HepG2 (cell line): ENCODE results near the gene YEATS4. TPM values are rescaled to one million over a fixed set of nuclear protein-coding genes. Genes with fewer than 3 reads are reported as not detected.

Experiments used
- ATAC-seq: fragments of 200-7000 bp; cut with Tn5 transposase; 3 replicates; pipeline ENCODE4 v1.9.1; 2020; ENCODE audit warnings: mild to moderate bottlenecking, moderate library complexity
- BruUV-seq: library from RNA; stranded (reverse); fragments of 400-500 nt; replicated peaks from 2 replicates; lab custom pipeline; 2021; lab: Mats Ljungman, UMichigan
- CTCF ChIA-PET: fragments of 300-600 bp; formaldehyde crosslinking; extraction: SDS; loops from one replicate; lab custom pipeline; 2021; ENCODE audit warnings: low total read pairs, inconsistent platforms, low intra/inter-chr PET ratio; lab: Yijun Ruan, JAX
- POLR2A ChIA-PET: fragments of 350-600 bp; sonication (Branson Sonifier 250); formaldehyde crosslinking; loops from one replicate; lab custom pipeline; 2020; ENCODE audit warnings: antibody characterized with exemption, inconsistent platforms; lab: Yijun Ruan, JAX
- DNase-seq: peaks from one replicate; pipeline ENCODE4 v3.0.0-alpha.2; 2015; ENCODE audit warnings: low spot score
- FAIRE-seq: peaks from 3 replicates; lab custom pipeline; 2011; peaks lifted over from hg19 to GRCh38; lab: Jason Lieb, UNC
- H2AFZ ChIP-seq: one replicate; pipeline ENCODE4 v1.6.1; 2011; ENCODE audit warnings: low read length, inconsistent platforms
- H3K27ac ChIP-seq: fragments of 300-600 bp; 3 replicates; pipeline ENCODE4 v1.8.0; 2011; ENCODE audit warnings: mixed run types, mild to moderate bottlenecking, mixed read lengths, low read length, inconsistent platforms; ENCODE audit not compliant: insufficient read depth; ENCODE audit errors: extremely low read length
- H3K27me3 ChIP-seq, 2 experiments: fragments of 200-600 bp in 1 of 2; 2 replicates in 1 of 2; 3 replicates in 1 of 2; pipeline versions ENCODE4 v1.6.0 to v1.8.0; 2011; ENCODE audit warnings: low read length in 2 of 2, mild to moderate bottlenecking in 2 of 2, moderate library complexity in 2 of 2, inconsistent platforms in 1 of 2; ENCODE audit not compliant: insufficient read depth in 2 of 2, control insufficient read depth in 1 of 2
- H3K36me3 ChIP-seq, 2 experiments: fragments of 200-600 bp in 1 of 2; replicated peaks in 1 of 2; 2 replicates in 1 of 2; 3 replicates in 1 of 2; pipeline versions ENCODE4 v1.5.1 to v1.8.0; 2011; ENCODE audit warnings: low read length in 2 of 2, inconsistent platforms in 1 of 2; ENCODE audit not compliant: insufficient read depth in 2 of 2, control insufficient read depth in 1 of 2
- H3K4me1 ChIP-seq: 2 replicates; pipeline ENCODE4 v1.5.1; 2012; ENCODE audit warnings: low read length, inconsistent platforms; ENCODE audit not compliant: insufficient read depth
- H3K4me2 ChIP-seq: 2 replicates; pipeline ENCODE4 v1.6.0; 2011; ENCODE audit warnings: low read depth, low read length, inconsistent platforms
- H3K4me3 ChIP-seq, 3 experiments: fragments of 200-600 bp in 1 of 3; sonication (generic), shearing (Covaris generic) in 1 of 3; replicated peaks in 1 of 3; 2 replicates each; pipeline ENCODE4 v1.5.1; 2011 to 2016; ENCODE audit warnings: low read length in 3 of 3, inconsistent platforms in 2 of 3, low read depth in 2 of 3, mild to moderate bottlenecking in 2 of 3, control low read depth in 1 of 3, mixed read lengths in 1 of 3; ENCODE audit not compliant: insufficient read depth in 1 of 3
- H3K79me2 ChIP-seq: one replicate; pipeline ENCODE4 v1.6.1; 2011; ENCODE audit warnings: low read length, inconsistent platforms; ENCODE audit not compliant: insufficient read depth
- H3K9ac ChIP-seq: 2 replicates; pipeline ENCODE4 v1.6.0; 2011; ENCODE audit warnings: mild to moderate bottlenecking, low read depth, low read length, inconsistent platforms; ENCODE audit not compliant: insufficient read depth
- H3K9me3 ChIP-seq: 2 replicates; pipeline ENCODE4 v1.5.1; 2012; ENCODE audit warnings: mild to moderate bottlenecking, low read length
- H4K20me1 ChIP-seq: 2 replicates; pipeline ENCODE4 v1.6.0; 2011; ENCODE audit warnings: inconsistent platforms, mild to moderate bottlenecking, low read length, moderate library complexity; ENCODE audit not compliant: insufficient read depth
- MTA1 ChIP-seq: sonication (generic); formaldehyde crosslinking; IDR thresholded peaks from 2 replicates; pipeline ENCODE4 v1.4.0; 2020; ENCODE audit warnings: missing genetic modification reagents, mild to moderate bottlenecking, borderline replicate concordance
- RAD21 ChIP-seq: fragments of 450-650 bp; formaldehyde crosslinking; IDR thresholded peaks from 2 replicates; pipeline ENCODE4 v1.5.0; 2020; ENCODE audit warnings: mild to moderate bottlenecking
- RAD51 ChIP-seq: fragments of 450-650 bp; IDR thresholded peaks from 2 replicates; pipeline ENCODE4 v1.6.1; 2016; ENCODE audit warnings: borderline replicate concordance
- REPIN1 ChIP-seq: sonication (generic); formaldehyde crosslinking; IDR thresholded peaks from 2 replicates; pipeline ENCODE4 v1.8.0; 2022; ENCODE audit warnings: missing genetic modification reagents, low read depth, mild to moderate bottlenecking, borderline replicate concordance
- SKI ChIP-seq: fragments of 450-650 bp; IDR thresholded peaks from one replicate; pipeline ENCODE4 v1.6.1; 2018; ENCODE audit warnings: mild to moderate bottlenecking; ENCODE audit not compliant: partially characterized antibody
- SMARCC2 ChIP-seq: fragments of 450-650 bp; IDR thresholded peaks from 2 replicates; pipeline ENCODE4 v1.6.1; 2017; ENCODE audit warnings: antibody characterized with exemption, mild to moderate bottlenecking
- TEAD3 ChIP-seq: optimal IDR thresholded peaks from 2 replicates; pipeline ENCODE3; 2016; ENCODE audit warnings: borderline replicate concordance
- ZNF788 ChIP-seq: sonication (generic); formaldehyde crosslinking; IDR thresholded peaks from 2 replicates; pipeline ENCODE4 v1.5.0; 2020; ENCODE audit warnings: mild to moderate bottlenecking, missing genetic modification reagents, borderline replicate concordance
- ZSCAN9 ChIP-seq: IDR thresholded peaks from 2 replicates; pipeline ENCODE4 v1.6.1; 2016; ENCODE audit warnings: borderline replicate concordance
- WGBS: methylation state at CpG from one replicate; pipeline ENCODE4 v1.1.6; 2017; ENCODE audit warnings: low lambda C conversion rate; 5-methylcytosine and 5-hydroxymethylcytosine counted together
- in situ Hi-C: cut with HindIII; loops from 2 replicates; pipeline ENCODE4 v1.10.0; 2017; ENCODE audit warnings: low pct_unique_long_range_greater_than_20kb; ENCODE audit not compliant: extremely low pct_ligation_motif_present
- intact Hi-C: fragments of 100-400 bp; cut with micrococcal nuclease; formaldehyde crosslinking; loops from one replicate; pipeline ENCODE4 v1.10.0; 2022; ENCODE audit not compliant: unreplicated experiment
- polyA plus RNA-seq, 8 experiments: library from polyadenylated mRNA; depleted of rRNA in 3 of 8; stranded (reverse) in 7 of 8; unstranded in 1 of 8; fragments of >200 nt; fragmentation: Illumina TruSeq in 4 of 8; extraction: Trizol in 4 of 8; gene quantifications; 2 replicates each; pipeline versions ENCODE4 v1.2.1 to v1.2.3, GENCODE V29; 2011 to 2016; ENCODE audit warnings: low read depth in 4 of 8, missing spikeins in 1 of 8, mixed read lengths in 1 of 8; ENCODE audit not compliant: insufficient read depth in 1 of 8
- total RNA-seq, 5 experiments: library from RNA; depleted of rRNA; stranded (reverse); fragments of >200 nt; fragmentation: Illumina TruSeq; extraction: Trizol; gene quantifications; 2 replicates each; pipeline ENCODE4 v1.2.3, GENCODE V29; 2016; ENCODE audit warnings: low read depth in 1 of 5
- TF ChIP-seq, protein P1 (sequence below): IDR thresholded peaks from 2 replicates; pipeline ENCODE4 v1.4.0; 2020; ENCODE audit warnings: mild to moderate bottlenecking, missing genetic modification reagents
- TF ChIP-seq, protein P2 (sequence below): sonication (generic); formaldehyde crosslinking; IDR thresholded peaks from 2 replicates; pipeline ENCODE4 v1.4.0; 2020; ENCODE audit warnings: mild to moderate bottlenecking, missing genetic modification reagents, borderline replicate concordance
- TF ChIP-seq, protein P3 (sequence below): sonication (generic); formaldehyde crosslinking; IDR thresholded peaks from 2 replicates; pipeline ENCODE4 v1.8.1; 2023; ENCODE audit warnings: mild to moderate bottlenecking, missing genetic modification reagents
- TF ChIP-seq, protein P4 (sequence below): sonication (generic); formaldehyde crosslinking; IDR thresholded peaks from 2 replicates; pipeline ENCODE4 v1.5.0; 2020; ENCODE audit warnings: mild to moderate bottlenecking, missing genetic modification reagents

The YEATS4 gene
- total and polyA plus RNA-seq, 2 of the 13 experiments (the other 11 are each of a cell fraction or from before 2014, with no cell fraction given), result 16.8 to 45.0 TPM

DNA sequence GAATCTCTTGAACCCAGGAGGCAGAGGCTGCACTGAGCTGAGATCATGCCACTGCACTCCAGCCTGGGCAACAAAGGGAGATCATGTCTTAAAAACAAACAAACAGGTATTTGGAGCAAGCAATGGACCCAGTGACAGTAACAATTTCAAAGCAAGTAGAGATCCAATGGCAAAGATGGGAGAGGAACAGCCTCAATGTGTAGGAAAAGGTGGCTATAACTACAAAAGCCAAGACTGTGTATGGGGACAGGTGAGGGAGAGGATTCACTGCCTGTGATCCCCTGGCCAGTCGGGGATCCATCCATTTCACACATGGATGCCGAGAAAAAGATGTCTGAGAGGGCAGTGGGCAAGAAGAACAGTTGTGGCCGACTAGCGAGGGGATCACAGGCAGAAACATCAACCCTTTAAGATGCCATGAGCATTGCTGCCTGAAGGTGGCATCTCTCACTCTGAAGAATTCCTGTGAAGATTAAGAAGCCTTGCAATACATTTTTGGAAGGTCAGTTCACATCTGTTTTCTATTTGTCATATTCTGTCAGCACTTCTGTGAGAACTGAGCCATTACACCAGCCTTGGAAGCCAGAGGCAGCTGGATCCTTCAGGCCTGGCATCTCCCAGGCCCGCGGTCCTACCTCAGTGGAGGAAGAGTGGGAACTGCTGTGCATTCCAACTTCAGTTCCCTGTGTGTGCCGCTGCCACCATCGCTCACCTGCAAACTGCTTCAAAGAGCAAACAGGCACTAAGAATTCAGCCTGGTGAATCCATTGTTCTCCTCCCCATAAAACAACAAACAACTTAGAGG, 56.1 kb downstream of the YEATS4 start:
- in situ Hi-C loops (no loop called here), intact Hi-C loops (loop anchor here (1.0 to 2.0 kb wide), 2 partner anchors 55 to 155 kb away; partner anchors contain the start of gene FRS2)
- H3K4me2 ChIP-seq, result peak overlapping the region; percentile 87
- H3K36me3 ChIP-seq, result no peaks in the 10 kb centered on the region; a peak in 1 of 5 replicates
- DNase-seq (peak; percentile 68), ATAC-seq (peak; percentile 81), FAIRE-seq (peak; percentile 91)
- H3K9ac ChIP-seq, result peak overlapping the region; percentile 26; the same call in 1 of the 2 replicates
- ChIA-PET POLR2A (no interaction called here), CTCF (interaction anchor here (1.4 to 1.9 kb wide), 2 partner anchors 28 to 155 kb away, joined by 3 to 13 read pairs; no protein-coding TSS in a partner anchor)
- no peaks in the 10 kb centered on the region for H3K27me3 ChIP-seq
- peak overlapping the region; percentile 67 for H3K27ac ChIP-seq
- no peaks in the 10 kb centered on the region for H4K20me1 ChIP-seq
- no peaks in the 10 kb centered on the region for H3K9me3 ChIP-seq
- peak overlapping the region; percentile 43 to 69 (median 48) for H3K4me3 ChIP-seq
- BruUV-seq, result no TSS peak
- H2AFZ ChIP-seq, result peak overlapping the region; percentile 66
- 6% methylated on average over 8 of the region's 8 CpGs for WGBS
- H3K79me2 ChIP-seq, result no peaks in the 10 kb centered on the region
- peaks cover 60% of the 10 kb centered on the region for H3K4me1 ChIP-seq
- no peak for TF ChIP-seq SMARCC2
- TF ChIP-seq, protein P1, sequence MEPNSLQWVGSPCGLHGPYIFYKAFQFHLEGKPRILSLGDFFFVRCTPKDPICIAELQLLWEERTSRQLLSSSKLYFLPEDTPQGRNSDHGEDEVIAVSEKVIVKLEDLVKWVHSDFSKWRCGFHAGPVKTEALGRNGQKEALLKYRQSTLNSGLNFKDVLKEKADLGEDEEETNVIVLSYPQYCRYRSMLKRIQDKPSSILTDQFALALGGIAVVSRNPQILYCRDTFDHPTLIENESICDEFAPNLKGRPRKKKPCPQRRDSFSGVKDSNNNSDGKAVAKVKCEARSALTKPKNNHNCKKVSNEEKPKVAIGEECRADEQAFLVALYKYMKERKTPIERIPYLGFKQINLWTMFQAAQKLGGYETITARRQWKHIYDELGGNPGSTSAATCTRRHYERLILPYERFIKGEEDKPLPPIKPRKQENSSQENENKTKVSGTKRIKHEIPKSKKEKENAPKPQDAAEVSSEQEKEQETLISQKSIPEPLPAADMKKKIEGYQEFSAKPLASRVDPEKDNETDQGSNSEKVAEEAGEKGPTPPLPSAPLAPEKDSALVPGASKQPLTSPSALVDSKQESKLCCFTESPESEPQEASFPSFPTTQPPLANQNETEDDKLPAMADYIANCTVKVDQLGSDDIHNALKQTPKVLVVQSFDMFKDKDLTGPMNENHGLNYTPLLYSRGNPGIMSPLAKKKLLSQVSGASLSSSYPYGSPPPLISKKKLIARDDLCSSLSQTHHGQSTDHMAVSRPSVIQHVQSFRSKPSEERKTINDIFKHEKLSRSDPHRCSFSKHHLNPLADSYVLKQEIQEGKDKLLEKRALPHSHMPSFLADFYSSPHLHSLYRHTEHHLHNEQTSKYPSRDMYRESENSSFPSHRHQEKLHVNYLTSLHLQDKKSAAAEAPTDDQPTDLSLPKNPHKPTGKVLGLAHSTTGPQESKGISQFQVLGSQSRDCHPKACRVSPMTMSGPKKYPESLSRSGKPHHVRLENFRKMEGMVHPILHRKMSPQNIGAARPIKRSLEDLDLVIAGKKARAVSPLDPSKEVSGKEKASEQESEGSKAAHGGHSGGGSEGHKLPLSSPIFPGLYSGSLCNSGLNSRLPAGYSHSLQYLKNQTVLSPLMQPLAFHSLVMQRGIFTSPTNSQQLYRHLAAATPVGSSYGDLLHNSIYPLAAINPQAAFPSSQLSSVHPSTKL (CRISPR knock-in tag), result peak; percentile 40; the same call in 1 of the 2 replicates
- TF ChIP-seq ZNF788 (CRISPR knock-in tag), result 0 out of 2 replicates have a peak, but pooled peaks have one; percentile 16
- TF ChIP-seq, protein P2, sequence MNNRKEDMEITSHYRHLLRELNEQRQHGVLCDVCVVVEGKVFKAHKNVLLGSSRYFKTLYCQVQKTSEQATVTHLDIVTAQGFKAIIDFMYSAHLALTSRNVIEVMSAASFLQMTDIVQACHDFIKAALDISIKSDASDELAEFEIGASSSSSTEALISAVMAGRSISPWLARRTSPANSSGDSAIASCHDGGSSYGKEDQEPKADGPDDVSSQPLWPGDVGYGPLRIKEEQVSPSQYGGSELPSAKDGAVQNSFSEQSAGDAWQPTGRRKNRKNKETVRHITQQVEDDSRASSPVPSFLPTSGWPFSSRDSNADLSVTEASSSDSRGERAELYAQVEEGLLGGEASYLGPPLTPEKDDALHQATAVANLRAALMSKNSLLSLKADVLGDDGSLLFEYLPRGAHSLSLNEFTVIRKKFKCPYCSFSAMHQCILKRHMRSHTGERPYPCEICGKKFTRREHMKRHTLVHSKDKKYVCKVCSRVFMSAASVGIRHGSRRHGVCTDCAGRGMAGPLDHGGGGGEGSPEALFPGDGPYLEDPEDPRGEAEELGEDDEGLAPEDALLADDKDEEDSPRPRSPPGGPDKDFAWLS (CRISPR knock-in tag), result no peak
- TF ChIP-seq, protein P3, sequence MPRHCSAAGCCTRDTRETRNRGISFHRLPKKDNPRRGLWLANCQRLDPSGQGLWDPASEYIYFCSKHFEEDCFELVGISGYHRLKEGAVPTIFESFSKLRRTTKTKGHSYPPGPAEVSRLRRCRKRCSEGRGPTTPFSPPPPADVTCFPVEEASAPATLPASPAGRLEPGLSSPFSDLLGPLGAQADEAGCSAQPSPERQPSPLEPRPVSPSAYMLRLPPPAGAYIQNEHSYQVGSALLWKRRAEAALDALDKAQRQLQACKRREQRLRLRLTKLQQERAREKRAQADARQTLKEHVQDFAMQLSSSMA (CRISPR knock-in tag), result no peak
- TF ChIP-seq, protein P4, sequence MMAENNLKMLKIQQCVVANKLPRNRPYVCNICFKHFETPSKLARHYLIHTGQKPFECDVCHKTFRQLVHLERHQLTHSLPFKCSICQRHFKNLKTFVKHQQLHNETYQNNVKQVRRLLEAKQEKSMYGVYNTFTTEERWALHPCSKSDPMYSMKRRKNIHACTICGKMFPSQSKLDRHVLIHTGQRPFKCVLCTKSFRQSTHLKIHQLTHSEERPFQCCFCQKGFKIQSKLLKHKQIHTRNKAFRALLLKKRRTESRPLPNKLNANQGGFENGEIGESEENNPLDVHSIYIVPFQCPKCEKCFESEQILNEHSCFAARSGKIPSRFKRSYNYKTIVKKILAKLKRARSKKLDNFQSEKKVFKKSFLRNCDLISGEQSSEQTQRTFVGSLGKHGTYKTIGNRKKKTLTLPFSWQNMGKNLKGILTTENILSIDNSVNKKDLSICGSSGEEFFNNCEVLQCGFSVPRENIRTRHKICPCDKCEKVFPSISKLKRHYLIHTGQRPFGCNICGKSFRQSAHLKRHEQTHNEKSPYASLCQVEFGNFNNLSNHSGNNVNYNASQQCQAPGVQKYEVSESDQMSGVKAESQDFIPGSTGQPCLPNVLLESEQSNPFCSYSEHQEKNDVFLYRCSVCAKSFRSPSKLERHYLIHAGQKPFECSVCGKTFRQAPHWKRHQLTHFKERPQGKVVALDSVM, result peak; percentile 20; the same call in 1 of the 2 replicates
- TF ChIP-seq RAD21, result peak; percentile 63
- no peak for TF ChIP-seq MTA1 (CRISPR knock-in tag)
- no peak for TF ChIP-seq RAD51
- TF ChIP-seq SKI, result no peak
- no peak for TF ChIP-seq REPIN1 (CRISPR knock-in tag)
- TF ChIP-seq ZSCAN9 (CRISPR knock-in tag), result 0 out of 2 replicates have a peak, but pooled peaks have one; percentile 43
- peak; percentile 98 for TF ChIP-seq TEAD3 (CRISPR knock-in tag)
